ENCODE data around the gene PYROXD2.

GRCh38 chr10:98376485-98376884 is 38.5 kb downstream of the PYROXD2 start:
- TF ChIP-seq CTCF (IDR thresholded peaks at IDR 0.05; ENCODE audit: low read depth, low read length) (no peak), EZH2phosphoT487 (IDR thresholded peaks at IDR 0.05; ENCODE audit: low read depth) (no peak)
